ENCODE data around the gene ARFGEF3.

The ARFGEF3 gene

GRCh38 chr6:138218449-138218848 lies 56.7 kb downstream of the ARFGEF3 start, which contains the start of gene PBOV1:
PBOV1 (minus strand) TSS chr6:138218491; CDS start chr6:138218395, 96 bp downstream.
- DNase-seq: no peak

- no peak for DNase-seq
Observed at GRCh38 chr6:138219398-138219797, 57.7 kb downstream of the ARFGEF3 start.

- no peak for DNase-seq
Observed at GRCh38 chr6:138219901-138220300, 58.2 kb downstream of the ARFGEF3 start.

GRCh38 chr6:138222901-138223546 lies 61.3 kb downstream of the ARFGEF3 start:
- no peak for DNase-seq

- no peak for DNase-seq
Observed at GRCh38 chr6:138225953-138226352, 64.2 kb downstream of the ARFGEF3 start.

- no peak for DNase-seq
Observed at GRCh38 chr6:138226700-138227315, 65.1 kb downstream of the ARFGEF3 start.

- no peak for DNase-seq
Observed at GRCh38 chr6:138227316-138227781, 65.6 kb downstream of the ARFGEF3 start.

- no peak for DNase-seq
Observed at GRCh38 chr6:138229072-138229471, 67.3 kb downstream of the ARFGEF3 start.

GRCh38 chr6:138229663-138230179 lies 68.0 kb downstream of the ARFGEF3 start:
- DNase-seq: no peak

GRCh38 chr6:138230221-138230620 lies 68.5 kb downstream of the ARFGEF3 start:
- DNase-seq: no peak

GRCh38 chr6:138230759-138231380 lies 69.1 kb downstream of the ARFGEF3 start:
- DNase-seq: no peak

GRCh38 chr6:138231381-138231886 lies 69.7 kb downstream of the ARFGEF3 start:
- DNase-seq: no peak

- DNase-seq: no peak
Observed at GRCh38 chr6:138234363-138234762, 72.6 kb downstream of the ARFGEF3 start.

- no peak for DNase-seq
Observed at GRCh38 chr6:138235205-138235604, 73.5 kb downstream of the ARFGEF3 start.

GRCh38 chr6:138235693-138236092 lies 74.0 kb downstream of the ARFGEF3 start:
- DNase-seq: no peak

- no peak for DNase-seq
Observed at GRCh38 chr6:138237463-138237862, 75.7 kb downstream of the ARFGEF3 start.

GRCh38 chr6:138238368-138238767 lies 76.6 kb downstream of the ARFGEF3 start:
- no peak for DNase-seq

GRCh38 chr6:138239774-138240173 lies 78.0 kb downstream of the ARFGEF3 start:
- DNase-seq: no peak

- no peak for DNase-seq
Observed at GRCh38 chr6:138240476-138241245, 78.9 kb downstream of the ARFGEF3 start.

GRCh38 chr6:138241381-138241780 lies 79.6 kb downstream of the ARFGEF3 start:
- no peak for DNase-seq

- no peak for DNase-seq
Observed at GRCh38 chr6:138241934-138242333, 80.2 kb downstream of the ARFGEF3 start.

- DNase-seq: no peak
Observed at GRCh38 chr6:138242987-138243592, 81.4 kb downstream of the ARFGEF3 start.
